HG03558 (cell line): Measurements from ENCODE around the gene PTPN22.

Experiments
- ATAC-seq: cut with Tn5 transposase; IDR thresholded peaks from one replicate; pipeline ENCODE4 v1.9.1; 2021; ENCODE audit warnings: moderate number of reproducible peaks; ENCODE audit not compliant: unreplicated experiment; ENCODE audit errors: extremely low read depth

The PTPN22 gene

GRCh38 chr1:113887402-113888175 is 16.1 kb upstream of the PTPN22 start, which contains the start of gene BCL2L15:
Gene BCL2L15, minus strand, starts transcription at chr1:113887581. Its CDS starts 206 bp downstream, at chr1:113887375.
- ATAC-seq = no peak

GRCh38 chr1:113886417-113887401 is 15.2 kb upstream of the PTPN22 start:
- no peak for ATAC-seq

GRCh38 chr1:113881661-113882060 is 10.1 kb upstream of the PTPN22 start:
- ATAC-seq = no peak

- no peak for ATAC-seq
These were observed 8.2 kb upstream of the PTPN22 start for GRCh38 chr1:113879739-113880038.

- no peak for ATAC-seq
These were observed 4.7 kb upstream of the PTPN22 start for GRCh38 chr1:113876176-113876575.

DNA sequence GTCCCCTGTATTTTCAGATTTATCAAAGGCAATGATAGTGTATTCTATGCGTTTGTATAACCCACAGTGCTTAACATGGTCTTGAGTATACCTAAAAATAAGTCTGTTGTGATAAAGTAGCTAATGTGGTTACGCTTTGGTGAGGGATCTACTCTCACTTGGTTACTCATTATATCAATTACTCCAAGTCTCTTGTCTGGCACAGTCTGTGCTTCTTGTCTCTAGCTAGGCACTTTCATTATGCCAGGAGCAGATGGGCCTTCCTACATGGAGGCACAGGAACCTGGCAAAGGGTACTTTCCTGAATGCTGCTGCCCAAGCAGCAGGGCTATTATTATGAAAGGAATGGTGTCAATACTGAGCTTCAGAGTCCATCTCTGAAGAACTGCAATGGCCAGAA is 4.2 kb upstream of the PTPN22 start:
- peak; percentile 38 for ATAC-seq

GRCh38 chr1:113874012-113874879 is 2.7 kb upstream of the PTPN22 start:
- ATAC-seq = no peak

DNA sequence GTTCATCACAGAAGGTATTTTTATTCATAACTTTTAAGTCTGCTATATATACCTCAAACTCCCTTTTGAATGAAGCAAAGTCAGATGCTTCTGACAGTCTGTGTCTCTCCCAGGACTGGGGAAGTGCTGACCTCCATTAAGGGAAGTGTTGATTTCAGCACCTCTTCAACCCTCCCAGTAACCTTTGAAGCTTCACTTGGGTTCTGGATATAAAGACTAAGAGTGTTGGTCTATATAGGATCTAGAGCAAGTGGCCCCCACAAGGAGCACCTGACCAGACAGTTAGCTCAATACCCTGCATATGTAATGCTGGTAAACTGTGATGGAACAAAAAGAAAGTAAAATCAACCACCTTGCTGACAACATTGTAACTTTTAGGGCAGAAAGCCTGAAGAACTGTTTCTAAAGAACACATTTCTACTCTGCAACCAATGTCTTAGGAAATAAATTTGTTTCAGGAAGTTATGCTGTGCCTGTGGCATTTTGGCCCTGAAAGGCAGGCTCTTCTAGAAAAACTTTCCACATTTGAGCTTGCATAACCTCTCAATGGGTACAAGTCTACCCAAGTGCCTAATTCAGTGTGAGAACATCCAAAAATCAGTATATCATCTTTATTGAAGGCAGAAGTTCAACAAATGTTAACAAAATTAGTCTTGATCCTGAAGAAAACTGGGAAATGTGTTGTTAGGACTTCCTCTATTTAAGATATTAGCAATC is 865 bp upstream of the PTPN22 start:
- no peak for ATAC-seq

- ATAC-seq = no peak
These were observed 734 bp downstream of the PTPN22 start for GRCh38 chr1:113870778-113871177.

GRCh38 chr1:113868387-113869083 is 3.0 kb downstream of the PTPN22 start:
- ATAC-seq = no peak

GRCh38 chr1:113861641-113862040 is 9.9 kb downstream of the PTPN22 start:
- ATAC-seq = no peak

DNA sequence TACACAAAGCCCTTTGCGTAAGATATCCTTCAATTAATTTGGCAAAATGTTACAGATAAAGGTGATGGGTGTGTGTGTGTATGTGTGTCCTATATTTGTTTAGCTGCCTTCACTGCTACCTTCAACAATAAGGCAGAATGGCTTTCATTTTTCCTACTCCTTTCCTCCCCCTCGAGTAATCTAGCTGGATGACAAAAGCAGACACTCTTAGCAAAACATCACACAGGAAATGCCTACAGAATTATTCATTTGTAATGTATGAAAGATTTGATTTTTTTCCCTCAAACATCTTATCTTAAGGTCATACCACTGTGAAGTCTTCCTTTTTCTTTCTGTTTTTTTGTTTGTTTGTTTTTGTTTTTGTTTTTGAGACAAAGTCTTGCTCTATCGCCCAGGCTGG is 10.6 kb downstream of the PTPN22 start:
- no peak for ATAC-seq

DNA sequence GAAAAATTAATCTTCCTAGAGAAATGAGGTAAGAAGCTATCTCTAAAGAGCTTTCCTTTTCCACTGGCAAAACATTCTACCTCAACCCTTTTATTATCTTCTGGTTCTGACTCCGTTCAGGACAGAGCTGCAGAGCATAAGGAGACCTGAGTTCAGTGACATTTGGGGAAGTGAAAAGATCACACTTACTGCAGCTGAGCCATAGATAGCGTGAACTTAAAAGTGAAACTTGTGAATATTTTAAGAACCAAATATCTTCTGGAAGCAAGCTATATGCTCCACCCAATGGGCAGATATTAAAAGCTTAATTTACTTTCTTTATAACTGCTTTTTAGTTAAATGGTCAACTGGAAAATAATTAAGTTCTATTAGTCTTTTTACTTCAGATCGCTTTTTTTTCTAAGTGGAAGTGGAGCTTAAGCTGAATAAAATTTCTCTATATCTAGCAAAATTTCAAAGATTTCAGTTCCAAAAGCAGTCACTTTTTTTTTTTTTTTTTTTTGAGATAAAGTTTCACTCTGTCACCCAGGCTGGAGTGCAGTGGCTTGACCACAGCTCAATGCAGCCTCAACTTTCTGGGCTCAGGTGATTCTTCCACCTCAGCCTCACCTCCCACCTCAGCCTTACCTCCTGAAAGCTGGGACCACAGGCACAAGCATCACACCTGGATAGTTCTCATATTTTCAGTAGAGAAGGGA is 11.9 kb downstream of the PTPN22 start:
- ATAC-seq = peak; percentile 89

DNA sequence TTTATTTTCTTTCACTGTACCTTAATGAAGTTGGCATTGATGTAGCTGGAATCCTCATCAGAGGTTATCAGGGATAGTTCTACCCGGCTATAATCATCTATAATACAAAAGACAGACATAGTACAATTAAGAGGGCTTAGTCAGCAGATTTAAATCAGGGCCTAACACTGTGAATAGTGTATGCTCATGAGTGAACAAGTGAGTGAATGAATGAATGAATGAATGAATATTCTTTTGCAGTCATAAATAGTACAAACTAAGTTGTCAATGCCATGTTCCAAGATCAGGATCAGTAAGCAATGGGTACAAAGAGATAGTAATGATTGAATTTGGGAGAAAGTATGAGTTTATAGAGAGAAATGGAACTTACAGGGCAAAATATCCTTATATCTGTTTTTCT is 12.5 kb downstream of the PTPN22 start:
- no peak for ATAC-seq

DNA sequence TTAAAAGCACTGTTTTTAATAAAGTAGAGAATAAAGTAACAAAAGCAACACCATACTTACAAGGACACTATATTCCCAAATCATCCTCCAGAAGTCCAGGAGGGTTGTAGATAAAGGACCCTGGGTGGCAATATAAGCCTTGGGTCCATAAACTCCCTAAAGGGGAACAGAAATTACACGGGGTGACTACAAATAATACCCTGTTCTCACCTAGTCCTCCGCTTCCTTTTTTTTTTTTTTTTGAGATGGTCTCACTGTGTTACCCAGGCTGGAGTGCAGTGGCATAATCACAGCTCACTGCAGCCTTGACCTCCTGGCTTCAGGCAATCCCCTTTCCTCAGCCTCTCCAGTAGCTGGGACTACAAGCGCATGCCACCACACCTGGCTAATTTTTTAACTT is 13.1 kb downstream of the PTPN22 start:
- ATAC-seq = no peak

GRCh38 chr1:113857776-113858175 is 13.7 kb downstream of the PTPN22 start:
- no peak for ATAC-seq

GRCh38 chr1:113856401-113856790 is 15.1 kb downstream of the PTPN22 start:
- ATAC-seq = no peak

DNA sequence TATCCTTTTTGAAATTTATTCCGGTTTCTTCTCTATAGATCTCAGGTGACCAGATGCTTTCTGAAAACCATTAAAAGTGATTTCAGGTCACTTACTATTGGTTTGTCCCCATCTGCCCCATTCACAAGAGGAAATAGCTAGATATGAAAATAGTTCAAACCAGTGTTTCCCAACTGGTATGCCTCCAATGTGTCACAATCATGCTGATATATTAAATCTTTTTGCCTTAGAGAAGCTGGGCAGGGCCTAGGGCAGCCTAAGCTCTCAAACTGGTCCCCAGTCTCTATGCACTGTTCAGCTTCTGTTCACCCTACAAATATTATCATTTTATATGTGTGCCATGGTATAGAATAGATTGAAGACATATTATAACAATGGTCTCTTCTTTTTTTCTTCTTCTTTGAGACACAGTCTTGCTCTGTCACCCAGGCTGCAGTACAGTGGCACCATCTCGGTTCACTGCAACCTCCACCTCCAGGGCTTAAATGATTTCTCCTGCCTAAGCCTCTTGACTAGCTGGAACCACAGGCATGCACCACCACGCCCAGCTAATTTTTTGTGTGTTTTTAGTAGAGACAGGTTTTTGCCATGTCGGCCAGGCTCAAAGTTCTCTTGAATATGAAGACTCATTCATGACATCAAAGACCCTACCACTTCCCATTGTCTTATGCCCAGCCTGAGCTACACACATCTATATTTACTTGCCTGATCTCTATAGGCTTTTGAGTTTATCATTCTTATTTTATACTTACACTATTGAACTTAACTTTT is 15.7 kb downstream of the PTPN22 start:
- ATAC-seq = no peak
